Kidney capillary endothelial cell (primary cell): Measurements from ENCODE around the gene SOX8.

Experiments used
- DNase-seq: peaks from one replicate; pipeline ENCODE4 v3.0.0-alpha.2; 2018; ENCODE audit warnings: low spot score

SOX8 gene

DNA sequence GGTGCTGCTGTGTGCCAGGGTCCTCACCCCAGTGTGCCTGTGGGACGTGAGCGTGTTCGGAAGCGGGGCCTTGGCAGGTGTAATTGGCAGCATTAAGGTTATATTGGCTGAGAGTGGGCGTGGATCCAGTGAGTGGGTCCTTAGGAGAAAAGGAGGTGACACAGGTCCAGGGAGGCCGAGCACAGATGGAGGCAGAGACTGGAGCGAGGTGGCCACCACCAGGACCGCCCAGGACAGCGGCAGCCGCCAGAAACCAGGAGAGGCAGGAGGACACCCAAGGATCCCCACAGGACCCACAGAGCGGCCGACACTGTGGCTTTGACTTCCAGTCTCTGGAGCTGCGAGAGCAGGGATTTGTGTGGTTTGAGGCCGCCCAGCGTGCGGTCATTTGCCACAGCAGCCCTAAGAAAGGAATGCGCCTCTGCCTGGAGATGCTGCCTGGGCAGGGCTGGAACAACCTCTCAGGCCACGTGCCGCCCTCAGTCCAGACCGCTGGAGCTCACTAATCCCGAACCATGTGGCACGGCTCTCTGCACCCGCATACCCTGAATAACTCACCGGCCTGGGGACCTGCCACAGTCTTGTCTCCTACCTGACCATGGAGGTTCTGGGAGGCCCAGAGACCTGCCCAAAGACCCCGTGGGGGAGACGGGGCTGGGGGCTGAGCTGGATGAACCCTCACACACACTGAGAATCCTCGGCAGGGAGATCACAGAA is 45.4 kb downstream of the SOX8 start:
- no peak for DNase-seq

DNA sequence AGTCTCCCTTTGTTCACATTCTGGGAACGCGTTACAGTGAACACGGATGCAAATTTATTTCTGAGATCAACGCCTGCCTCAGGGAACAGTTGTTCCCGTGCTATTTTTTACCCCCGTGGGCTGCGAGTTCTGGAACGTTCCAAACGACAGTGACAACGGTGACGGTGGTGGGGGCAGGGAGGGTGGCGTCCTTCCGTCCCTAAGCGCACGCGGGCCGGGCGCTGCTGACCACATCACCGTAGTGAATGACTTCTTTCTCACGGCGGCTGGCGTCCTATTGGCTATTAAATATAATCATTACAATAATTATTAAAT is 45.9 kb downstream of the SOX8 start:
- DNase-seq: no peak

DNA sequence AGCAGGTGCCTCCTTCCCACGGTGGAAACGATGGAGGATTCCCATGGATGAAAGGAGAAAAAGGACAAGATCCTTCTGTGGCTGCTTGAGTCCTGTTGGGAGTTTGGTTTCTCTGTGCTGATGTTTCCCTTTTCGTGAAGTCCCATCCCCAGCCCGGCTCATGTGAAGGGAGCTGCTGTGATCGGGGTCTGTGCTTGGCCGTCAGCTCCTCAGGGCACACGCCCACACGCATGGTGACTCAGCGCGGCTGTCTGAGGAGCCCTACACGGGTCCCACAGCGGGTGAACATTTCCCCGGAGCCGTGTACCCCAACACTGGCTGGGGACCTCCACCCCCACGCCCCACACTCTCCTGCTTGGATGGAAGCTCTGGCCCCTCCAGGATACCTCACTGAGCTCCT is 46.5 kb downstream of the SOX8 start:
- DNase-seq: no peak

DNA sequence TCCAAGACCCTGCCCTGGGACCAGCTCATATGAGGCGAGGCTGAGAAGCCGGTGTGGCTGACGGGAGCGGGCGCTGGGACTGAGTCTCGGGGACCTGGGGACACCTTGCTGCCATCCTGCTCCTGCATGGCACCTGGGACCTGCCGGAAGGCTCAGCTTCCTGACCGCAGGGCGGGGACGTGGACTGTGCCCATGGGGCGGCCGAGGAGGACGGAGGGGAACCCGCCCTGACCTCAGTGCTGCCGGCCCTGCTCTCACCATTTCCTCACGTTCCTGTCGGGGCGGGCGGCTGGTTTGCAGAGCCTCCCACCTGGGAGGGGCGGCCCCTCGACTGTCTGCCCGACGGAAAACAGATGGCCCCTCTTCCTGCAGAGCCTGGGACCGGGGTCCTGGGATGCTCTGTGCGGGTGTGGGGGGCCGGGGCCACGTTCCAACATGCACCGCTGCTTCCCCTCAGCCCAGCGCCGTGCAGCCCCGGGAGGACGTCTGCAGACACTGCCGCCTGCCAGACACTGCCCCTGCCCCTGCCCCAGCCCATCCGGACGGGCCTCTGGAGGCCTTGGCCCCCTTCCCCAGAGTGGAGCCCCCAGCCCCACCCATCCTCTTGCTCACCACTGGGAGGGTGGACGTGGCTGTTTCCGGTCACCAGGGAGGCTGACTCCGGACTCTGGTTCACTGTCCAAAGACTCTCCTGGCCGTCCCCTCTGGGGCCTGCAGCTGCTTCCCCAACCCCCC is 47.1 kb downstream of the SOX8 start:
- no peak for DNase-seq

DNA sequence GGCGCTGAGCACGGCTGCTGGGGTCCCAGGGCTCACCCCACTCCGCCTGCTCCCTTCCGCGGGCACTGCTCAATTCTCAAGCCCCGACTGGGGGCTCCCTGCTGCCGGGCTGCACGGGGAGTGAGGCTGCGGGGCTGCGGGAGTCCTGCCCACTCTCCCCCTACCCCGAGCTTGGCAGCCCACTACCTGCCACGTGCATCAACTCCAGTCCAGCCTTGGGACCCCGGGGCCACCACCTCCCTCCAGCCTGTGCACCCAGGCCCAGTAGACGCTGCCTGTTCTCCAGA is 47.6 kb downstream of the SOX8 start:
- no peak for DNase-seq

DNA sequence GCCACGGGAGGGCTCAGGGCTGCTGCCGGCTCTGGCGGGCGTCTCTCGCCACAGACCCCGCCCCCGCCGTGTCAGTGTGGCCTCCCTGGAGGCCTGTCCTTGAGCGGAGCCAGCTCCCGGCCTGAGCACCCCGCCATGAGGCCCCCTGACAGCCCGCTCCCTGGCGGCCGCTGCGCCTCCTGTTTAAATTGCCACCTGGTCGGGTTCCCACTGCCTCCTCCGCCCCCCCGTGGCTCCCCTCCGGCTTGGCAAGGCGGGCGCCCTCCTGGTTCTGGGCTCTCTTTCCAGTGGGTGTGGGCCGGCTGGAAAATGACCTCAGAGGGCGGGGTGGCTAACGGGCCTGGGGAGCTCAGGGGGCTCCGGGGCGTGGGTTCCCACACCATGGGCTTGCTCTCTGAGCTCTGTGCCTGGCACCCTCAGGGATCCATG is 48.9 kb downstream of the SOX8 start:
- DNase-seq: no peak

DNA sequence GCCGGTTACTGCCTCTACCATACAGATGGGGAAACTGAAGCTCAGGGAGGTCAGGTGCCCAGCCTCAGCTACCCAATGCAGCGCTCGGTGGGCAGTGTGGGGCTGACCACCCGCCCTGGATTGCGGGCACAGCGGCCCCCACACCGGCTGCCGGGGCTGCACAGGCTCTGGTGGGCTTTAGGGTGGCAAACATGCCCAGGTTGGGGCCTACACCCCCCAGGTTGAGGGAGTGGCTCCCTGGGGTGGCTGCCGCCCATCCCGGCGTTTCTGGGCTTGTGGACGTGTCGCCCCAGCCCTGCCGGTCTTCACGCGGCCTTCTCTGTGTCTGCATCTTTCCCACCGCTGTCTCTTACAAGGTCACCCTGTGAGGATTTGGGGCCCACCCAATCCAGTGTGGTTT is 50.1 kb downstream of the SOX8 start:
- DNase-seq: no peak

DNA sequence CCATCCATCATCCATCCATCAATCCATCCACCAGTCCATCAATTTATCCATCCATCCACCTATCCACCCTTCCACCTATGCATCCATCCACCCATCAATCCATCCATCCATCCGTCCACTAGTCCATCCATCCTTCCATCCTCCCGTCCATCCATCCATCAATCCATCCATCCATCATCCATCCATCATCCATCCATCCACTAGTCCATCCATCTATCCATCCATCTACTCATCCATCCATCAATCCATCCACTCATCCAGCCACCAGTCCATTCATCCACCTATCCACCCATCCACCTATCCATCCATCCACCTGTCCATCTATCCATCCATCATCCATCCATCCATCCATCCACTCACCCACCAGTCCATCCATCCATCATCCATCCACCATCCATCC is 51.0 kb downstream of the SOX8 start:
- DNase-seq: no peak

DNA sequence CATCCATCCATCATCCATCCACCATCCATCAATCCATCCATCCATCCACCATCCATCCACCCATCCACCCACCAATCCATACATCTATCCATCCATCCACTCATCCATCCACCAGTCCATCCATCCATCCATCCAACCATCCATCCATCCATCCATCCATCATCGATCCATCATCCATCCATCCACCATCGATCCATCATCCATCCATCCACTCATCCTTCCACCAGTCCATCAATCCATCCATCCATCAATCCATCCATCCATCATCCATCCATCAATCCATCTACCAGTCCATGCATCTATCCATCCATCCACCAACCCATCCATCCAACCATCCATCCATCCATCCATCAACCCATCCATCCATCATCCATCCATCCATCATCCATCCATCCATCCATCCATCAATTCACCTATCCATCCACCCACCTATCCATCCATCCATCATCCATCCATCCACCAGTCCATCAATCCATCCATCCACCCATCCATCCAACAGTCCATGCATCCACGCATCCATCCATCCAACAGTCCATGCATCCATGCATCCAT is 51.6 kb downstream of the SOX8 start:
- no peak for DNase-seq

DNA sequence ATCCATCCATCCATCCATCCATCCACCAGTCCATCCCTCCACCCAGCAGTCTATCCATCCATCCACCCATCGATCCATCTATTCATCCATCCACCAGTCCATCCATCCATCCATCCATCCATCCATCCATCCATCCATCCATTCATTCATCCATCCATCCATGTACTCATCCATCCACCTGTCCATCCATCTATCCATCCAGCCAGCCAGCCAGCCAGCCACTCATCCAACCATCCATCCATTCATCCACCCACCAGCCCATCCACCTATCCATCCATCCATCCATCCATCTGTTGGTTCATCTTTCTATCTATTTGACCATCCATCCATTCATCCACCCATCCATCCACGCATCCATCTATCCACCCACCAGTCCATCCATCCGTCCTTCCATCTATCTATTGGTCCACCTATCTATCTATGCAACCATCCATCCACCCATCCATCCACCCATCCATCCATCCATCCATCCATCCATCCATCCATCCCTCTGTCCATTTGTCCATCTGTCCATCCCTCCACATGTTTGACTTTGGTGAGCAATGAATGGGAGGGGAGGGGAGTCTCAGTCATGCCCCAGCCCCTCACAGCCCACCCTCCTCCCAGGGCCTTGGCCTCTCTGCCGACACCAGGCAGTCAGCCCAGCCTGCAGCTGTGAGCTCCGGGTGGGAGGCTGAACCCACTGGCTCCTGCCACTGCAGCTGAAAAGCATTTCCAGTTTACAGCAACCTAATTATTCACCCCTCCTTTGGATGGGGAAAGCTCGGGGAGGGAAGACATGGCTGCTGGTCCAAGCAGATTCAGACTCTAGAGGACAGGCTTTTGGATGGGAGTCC is 52.9 kb downstream of the SOX8 start:
- no peak for DNase-seq

DNA sequence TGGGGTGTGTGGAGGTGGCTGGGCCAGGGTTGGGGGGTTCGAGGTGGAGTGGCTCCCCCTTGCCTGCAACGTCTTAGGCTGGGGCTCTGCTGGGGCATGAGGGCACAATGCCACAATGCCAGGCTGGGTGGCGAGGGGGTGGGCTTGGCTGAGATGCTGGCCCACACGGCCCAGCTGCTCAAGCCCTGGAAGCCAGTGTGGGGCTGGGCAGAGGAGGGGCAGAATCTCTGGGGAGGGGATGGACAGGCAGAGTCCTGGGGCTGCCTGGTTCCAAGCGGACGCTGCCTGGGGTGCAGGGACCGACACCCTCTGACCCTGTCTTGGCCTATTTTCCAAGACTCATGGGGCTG is 53.5 kb downstream of the SOX8 start:
- no peak for DNase-seq

DNA sequence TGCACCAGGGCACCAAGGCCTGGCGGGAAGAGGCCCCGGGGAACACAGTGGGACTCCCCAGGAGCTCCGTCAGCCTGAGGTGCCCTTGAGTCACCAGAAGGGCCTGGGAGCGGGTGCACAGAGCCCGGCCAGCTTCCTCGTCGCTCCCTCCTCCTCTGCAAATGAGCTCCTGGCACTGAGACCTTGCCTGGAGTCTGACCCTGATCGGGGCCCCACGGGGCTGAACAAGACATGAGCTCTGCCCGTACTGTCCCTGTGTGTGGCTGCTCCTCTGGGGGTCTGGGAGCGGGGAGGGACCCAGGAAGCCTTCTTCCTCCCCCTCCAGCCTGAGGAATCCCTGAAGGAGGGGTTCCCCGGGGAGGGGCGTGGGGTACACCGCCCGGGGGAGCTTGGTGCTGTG is 54.6 kb downstream of the SOX8 start:
- no peak for DNase-seq
